OCI-LY1 (cell line): ENCODE results near the gene MAP3K14.
A peak's percentile ranks its signal among the peaks of the same experiment; 100 is the strongest.

Experiments
- H2AFZ ChIP-seq: fragments of 200-600 bp; sonication (generic), shearing (Covaris generic); 2 replicates; pipeline ENCODE4 v1.6.0; 2014; ENCODE audit warnings: antibody characterized with exemption, mild to moderate bottlenecking, low read length
- H3F3A ChIP-seq: fragments of 200-600 bp; sonication (generic), shearing (Covaris generic); 2 replicates; pipeline ENCODE4 v1.6.0; 2014; ENCODE audit warnings: mild to moderate bottlenecking, antibody characterized with exemption, low read length, moderate library complexity; ENCODE audit not compliant: insufficient read depth
- H3K27ac ChIP-seq: fragments of 200-600 bp; sonication (generic); 2 replicates; pipeline ENCODE4 v1.5.1; 2014; ENCODE audit warnings: low read length, mixed run types, mild to moderate bottlenecking, low read depth; ENCODE audit not compliant: poor library complexity, severe bottlenecking
- H3K27me3 ChIP-seq: fragments of 200-600 bp; sonication (generic); 2 replicates; pipeline ENCODE4 v1.6.0; 2014; ENCODE audit warnings: antibody characterized with exemption, mild to moderate bottlenecking, low read length, moderate library complexity; ENCODE audit not compliant: insufficient read depth
- H3K36me3 ChIP-seq: fragments of 200-600 bp; sonication (generic); 2 replicates; pipeline ENCODE4 v1.6.1; 2014; ENCODE audit warnings: mild to moderate bottlenecking, antibody characterized with exemption, low read length, moderate library complexity, mixed read lengths; ENCODE audit not compliant: insufficient read depth
- H3K4me1 ChIP-seq: fragments of 200-600 bp; sonication (generic); 2 replicates; pipeline ENCODE4 v1.5.1; 2014; ENCODE audit warnings: mild to moderate bottlenecking, low read length, moderate library complexity; ENCODE audit not compliant: insufficient read depth, severe bottlenecking
- H3K4me2 ChIP-seq: fragments of 200-600 bp; sonication (generic), shearing (Covaris generic); 2 replicates; pipeline ENCODE4 v1.6.1; 2014; ENCODE audit warnings: low read length
- H3K4me3 ChIP-seq: fragments of 200-600 bp; sonication (generic); 2 replicates; pipeline ENCODE4 v1.5.1; 2014; ENCODE audit warnings: low read length, low read depth, mild to moderate bottlenecking, mixed read lengths; ENCODE audit not compliant: poor library complexity, severe bottlenecking
- H3K79me2 ChIP-seq: fragments of 200-600 bp; shearing (Covaris generic); 2 replicates; pipeline ENCODE4 v1.6.1; 2016; ENCODE audit warnings: mixed run types, low read length, mixed read lengths; ENCODE audit not compliant: insufficient read depth
- H3K9ac ChIP-seq: fragments of 200-600 bp; sonication (generic), shearing (Covaris generic); 2 replicates; pipeline ENCODE4 v1.6.1; 2014; ENCODE audit warnings: mild to moderate bottlenecking, low read length, mixed read lengths
- H3K9me2 ChIP-seq: fragments of 200-600 bp; sonication (generic), shearing (Covaris generic); 2 replicates; pipeline ENCODE4 v1.6.1; 2014; ENCODE audit warnings: low read depth, mild to moderate bottlenecking, low read length, mixed read lengths
- H3K9me3 ChIP-seq: fragments of 200-600 bp; shearing (Covaris generic); 2 replicates; pipeline ENCODE4 v1.6.1; 2014; ENCODE audit warnings: low read length, mixed read lengths
- H4K20me1 ChIP-seq: fragments of 200-600 bp; sonication (generic), shearing (Covaris generic); 2 replicates; pipeline ENCODE4 v1.6.0; 2016; ENCODE audit warnings: mild to moderate bottlenecking, low read length; ENCODE audit not compliant: insufficient read depth
- EZH2 ChIP-seq: fragments of 200-600 bp; sonication (generic), shearing (Covaris generic); IDR thresholded peaks from 2 replicates; pipeline ENCODE4 v1.8.0; 2017; ENCODE audit warnings: borderline replicate concordance, mixed run types, mild to moderate bottlenecking, antibody characterized with exemption, low read length, moderate library complexity, mixed read lengths
- TF ChIP-seq, protein P1 (sequence below): fragments of 200-600 bp; sonication (generic), shearing (Covaris generic); IDR thresholded peaks from 2 replicates; pipeline ENCODE4 v1.5.1; 2017; ENCODE audit warnings: mild to moderate bottlenecking, antibody characterized with exemption, low read length, moderate library complexity, mixed read lengths

MAP3K14 gene

DNA sequence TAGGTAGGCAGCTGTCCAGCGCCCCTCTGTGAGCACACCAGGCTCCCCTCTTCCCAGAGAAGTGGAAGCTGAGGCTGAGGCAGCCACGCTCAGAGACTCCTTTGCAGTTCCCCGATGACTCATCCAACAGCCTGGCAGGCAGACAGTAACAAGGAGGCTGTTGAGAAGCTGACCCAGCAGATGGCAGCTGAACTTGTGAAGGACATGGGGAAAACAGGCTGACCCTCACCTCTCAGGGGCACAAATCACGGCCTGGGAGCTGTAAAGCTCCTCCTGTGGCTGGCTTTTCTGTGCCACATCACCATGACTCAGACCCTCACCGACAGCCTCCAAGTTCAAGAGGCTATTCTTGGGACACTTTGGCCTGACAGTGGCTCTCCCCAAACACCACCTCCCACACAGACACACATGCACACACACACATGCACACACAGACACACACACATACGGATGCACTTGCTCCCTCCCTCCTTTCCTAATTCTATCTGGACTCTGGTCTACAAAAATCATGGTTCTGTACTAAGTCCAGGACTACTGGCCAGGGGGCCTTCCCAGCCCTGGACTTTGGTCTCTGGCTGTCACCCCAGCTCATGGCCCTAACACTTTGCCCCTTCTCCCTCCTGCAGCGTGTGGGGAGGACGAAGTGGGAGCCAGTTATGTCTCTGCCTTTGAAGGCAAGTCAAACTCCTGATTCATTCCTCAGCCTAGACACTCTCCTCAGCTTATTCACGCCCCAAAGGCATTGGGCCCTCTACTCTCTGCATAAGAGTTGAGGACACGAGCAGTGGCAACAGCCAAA lies 23.2 kb downstream of the MAP3K14 start:
- H3K4me3 ChIP-seq, result no peak overlapping the region
- TF ChIP-seq, protein P1, sequence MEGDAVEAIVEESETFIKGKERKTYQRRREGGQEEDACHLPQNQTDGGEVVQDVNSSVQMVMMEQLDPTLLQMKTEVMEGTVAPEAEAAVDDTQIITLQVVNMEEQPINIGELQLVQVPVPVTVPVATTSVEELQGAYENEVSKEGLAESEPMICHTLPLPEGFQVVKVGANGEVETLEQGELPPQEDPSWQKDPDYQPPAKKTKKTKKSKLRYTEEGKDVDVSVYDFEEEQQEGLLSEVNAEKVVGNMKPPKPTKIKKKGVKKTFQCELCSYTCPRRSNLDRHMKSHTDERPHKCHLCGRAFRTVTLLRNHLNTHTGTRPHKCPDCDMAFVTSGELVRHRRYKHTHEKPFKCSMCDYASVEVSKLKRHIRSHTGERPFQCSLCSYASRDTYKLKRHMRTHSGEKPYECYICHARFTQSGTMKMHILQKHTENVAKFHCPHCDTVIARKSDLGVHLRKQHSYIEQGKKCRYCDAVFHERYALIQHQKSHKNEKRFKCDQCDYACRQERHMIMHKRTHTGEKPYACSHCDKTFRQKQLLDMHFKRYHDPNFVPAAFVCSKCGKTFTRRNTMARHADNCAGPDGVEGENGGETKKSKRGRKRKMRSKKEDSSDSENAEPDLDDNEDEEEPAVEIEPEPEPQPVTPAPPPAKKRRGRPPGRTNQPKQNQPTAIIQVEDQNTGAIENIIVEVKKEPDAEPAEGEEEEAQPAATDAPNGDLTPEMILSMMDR, result no peak
- TF ChIP-seq EZH2, result no peak
- H3K27ac ChIP-seq, result no peak overlapping the region
- no peaks in the 10 kb centered on the region for H3K79me2 ChIP-seq
- no peaks in the 10 kb centered on the region for H3K9me3 ChIP-seq
- H2AFZ ChIP-seq, result no peak overlapping the region
- H3K27me3 ChIP-seq, result no peaks in the 10 kb centered on the region
- H3K9me2 ChIP-seq, result no peaks in the 10 kb centered on the region
- no peaks in the 10 kb centered on the region for H3F3A ChIP-seq
- no peaks in the 10 kb centered on the region for H4K20me1 ChIP-seq
- H3K4me2 ChIP-seq, result no peak overlapping the region
- H3K36me3 ChIP-seq, result peaks cover 13% of the 10 kb centered on the region; the same call in 1 of the 2 replicates
- H3K9ac ChIP-seq, result no peak overlapping the region
- H3K4me1 ChIP-seq, result peaks cover 33% of the 10 kb centered on the region

GRCh38 chr17:45292696-45293412 lies 24.0 kb downstream of the MAP3K14 start:
- no peak overlapping the region for H3K9ac ChIP-seq
- H3K36me3 ChIP-seq, result peaks cover 17% of the 10 kb centered on the region; the same call in 1 of the 2 replicates
- TF ChIP-seq, protein P1, result no peak
- no peak for TF ChIP-seq EZH2
- no peaks in the 10 kb centered on the region for H3K9me3 ChIP-seq
- H4K20me1 ChIP-seq, result no peaks in the 10 kb centered on the region
- no peak overlapping the region for H2AFZ ChIP-seq
- H3K27me3 ChIP-seq, result no peaks in the 10 kb centered on the region
- no peak overlapping the region for H3K4me2 ChIP-seq
- no peaks in the 10 kb centered on the region for H3K9me2 ChIP-seq
- peaks cover 31% of the 10 kb centered on the region for H3K4me1 ChIP-seq
- H3K79me2 ChIP-seq, result no peaks in the 10 kb centered on the region
- no peak overlapping the region for H3K27ac ChIP-seq
- H3K4me3 ChIP-seq, result no peak overlapping the region
- no peaks in the 10 kb centered on the region for H3F3A ChIP-seq

GRCh38 chr17:45291171-45291805 lies 25.5 kb downstream of the MAP3K14 start:
- Histone ChIP-seq H3K9me3 (no peaks in the 10 kb centered on the region), H3K27me3 (no peaks in the 10 kb centered on the region), H3K9me2 (no peaks in the 10 kb centered on the region), H3K27ac (peak overlapping the region; percentile 9), H3K79me2 (no peaks in the 10 kb centered on the region), H3K36me3 (peaks cover 26% of the 10 kb centered on the region; the same call in 1 of the 2 replicates), H3F3A (no peaks in the 10 kb centered on the region), H3K4me2 (no peak overlapping the region; the same call in 1 of the 2 replicates), H3K4me3 (no peak overlapping the region), H4K20me1 (no peaks in the 10 kb centered on the region), H3K9ac (no peak overlapping the region), H2AFZ (no peak overlapping the region), H3K4me1 (peaks cover 20% of the 10 kb centered on the region)
- no peak for TF ChIP-seq EZH2
- TF ChIP-seq, protein P1, result no peak
